IPS-NIHi7 (cell line): Measurements from ENCODE around the gene COX17.

Experiments used
- DNase-seq: peaks from one replicate; pipeline ENCODE4 v3.0.0; 2012; ENCODE audit warnings: mixed read lengths; ENCODE audit errors: extremely low spot score

Gene COX17

DNA sequence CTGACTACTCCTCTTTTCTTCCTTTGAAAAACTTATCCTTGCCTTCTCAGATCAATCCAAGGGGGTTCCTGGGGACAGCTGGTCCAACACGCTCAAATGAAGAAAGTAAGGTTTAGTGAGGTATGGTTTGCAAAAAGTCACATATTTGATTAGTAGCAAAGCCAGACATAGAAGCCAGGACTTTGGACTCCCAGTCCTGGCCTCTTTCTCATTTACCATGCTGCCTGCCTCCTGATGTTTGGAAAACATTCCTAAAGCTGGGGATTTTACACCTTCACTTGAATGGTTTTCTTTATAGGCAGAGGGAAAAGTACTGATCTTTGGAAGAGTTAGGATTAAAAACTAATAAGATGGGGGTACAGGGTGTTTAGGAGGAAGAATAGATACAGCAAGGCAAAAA lies 31.4 kb downstream of the COX17 start:
- no peak for DNase-seq

DNA sequence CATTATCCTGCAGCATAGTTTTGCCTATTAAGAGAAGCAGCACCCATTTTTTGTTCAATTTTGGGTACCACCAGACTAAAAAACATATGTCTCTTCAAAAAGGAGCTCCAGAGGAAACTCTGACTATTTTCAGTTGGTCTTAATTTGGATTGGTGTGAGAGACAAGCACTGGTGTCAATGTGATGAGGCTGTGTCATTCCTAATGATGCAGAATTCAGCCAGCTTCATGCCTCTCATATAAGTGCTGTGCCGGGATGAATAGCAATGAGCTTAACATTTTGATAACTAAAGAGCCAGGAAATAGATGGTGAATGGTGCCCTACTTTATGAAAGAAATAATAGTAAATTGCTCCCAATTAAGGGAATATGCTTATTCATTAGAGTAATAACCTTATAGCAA lies 32.7 kb downstream of the COX17 start:
- no peak for DNase-seq

DNA sequence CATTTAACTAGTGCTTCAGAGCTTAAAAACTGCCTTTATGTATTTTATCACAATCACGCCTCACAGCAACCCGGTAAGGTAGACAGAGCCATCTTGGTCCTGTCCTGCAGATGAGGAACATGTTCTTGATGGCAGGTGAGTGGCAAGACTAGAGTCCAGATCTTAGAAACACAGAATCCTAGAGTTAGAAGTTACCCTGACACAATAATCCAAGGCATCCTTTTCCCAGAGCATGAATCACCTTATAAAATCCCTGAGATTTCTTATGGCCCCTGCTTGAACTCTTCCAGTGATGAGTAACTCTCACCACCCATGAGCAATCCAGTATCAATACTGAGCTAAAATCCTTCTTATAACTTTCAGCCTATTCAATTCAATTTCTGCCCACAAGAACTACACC lies 33.7 kb downstream of the COX17 start:
- no peak for DNase-seq

DNA sequence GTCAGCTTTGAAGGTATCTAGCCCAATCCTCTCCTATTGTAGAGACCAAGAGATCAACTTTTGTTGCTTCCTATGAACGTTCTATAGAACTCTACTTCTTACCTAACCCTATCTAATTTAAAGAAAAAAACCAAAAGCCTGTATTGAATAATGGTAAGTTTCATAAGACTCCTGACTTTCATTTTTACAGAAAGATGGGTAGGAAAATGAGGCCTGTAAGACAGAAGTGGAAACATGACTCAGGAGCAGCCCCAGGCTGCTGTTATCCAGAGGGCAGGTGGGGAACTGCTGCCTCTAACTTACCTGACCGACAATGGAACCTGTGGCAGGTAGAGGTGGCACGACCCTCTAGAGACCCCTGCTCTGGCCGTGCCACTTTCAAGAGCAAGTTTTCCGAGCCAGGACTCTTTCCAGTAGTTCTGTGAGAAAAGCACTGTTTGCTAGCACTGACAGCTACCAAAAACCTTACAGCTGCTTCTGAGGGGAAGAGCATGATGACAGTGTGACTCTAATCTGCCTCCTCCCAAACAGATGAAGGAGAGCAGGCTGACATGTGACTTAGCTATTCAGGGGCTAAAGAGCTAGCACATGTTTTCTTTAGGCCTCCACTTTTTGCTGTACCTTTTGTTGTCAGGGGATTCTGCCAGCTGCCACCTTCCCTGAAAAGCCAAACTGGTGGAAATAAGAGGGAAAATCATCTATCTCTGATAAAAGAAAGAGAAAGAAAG lies 34.3 kb downstream of the COX17 start:
- no peak for DNase-seq

GRCh38 chr3:119641416-119641815 lies 35.8 kb downstream of the COX17 start:
- no peak for DNase-seq

DNA sequence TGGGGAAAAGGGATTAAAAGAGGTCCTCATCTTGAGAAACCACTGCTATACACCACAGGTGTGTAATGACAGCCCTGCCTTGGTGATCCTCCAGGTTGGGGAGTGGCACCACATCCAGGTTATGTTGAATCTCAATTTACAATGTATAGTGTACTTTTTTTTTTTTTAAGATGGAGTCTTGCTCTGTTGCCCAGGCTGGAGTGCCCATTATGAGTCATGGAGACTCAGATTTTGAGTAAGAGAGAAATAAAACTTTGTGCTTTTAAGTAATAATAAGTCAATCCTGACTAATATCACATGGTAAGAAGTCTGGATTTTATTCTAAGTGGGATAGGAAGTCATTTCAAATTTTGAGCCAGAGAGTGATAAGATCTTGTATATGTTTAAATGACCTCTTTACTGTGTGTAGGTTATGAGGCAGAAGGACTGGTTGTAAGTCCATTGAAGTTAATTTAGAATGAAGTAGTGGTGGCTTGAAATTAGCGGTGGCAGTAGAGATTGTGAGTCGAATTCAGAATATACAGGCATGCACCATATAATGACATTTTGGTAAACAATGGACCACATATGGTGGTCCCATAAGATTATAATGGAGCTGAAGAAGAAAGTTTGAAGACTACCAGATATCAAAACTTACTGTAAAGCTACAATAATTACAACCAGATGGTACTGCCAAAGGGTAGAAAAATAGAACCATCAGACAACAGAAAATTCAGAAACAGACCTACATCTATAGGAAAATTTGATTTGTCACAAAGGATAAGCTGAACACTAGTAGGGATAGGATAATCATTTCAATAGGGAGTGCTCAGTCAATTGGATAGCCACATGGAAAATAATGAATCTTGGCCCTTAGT lies 37.5 kb downstream of the COX17 start:
- DNase-seq = no peak

GRCh38 chr3:119637679-119638477 lies 39.3 kb downstream of the COX17 start:
- DNase-seq = no peak

DNA sequence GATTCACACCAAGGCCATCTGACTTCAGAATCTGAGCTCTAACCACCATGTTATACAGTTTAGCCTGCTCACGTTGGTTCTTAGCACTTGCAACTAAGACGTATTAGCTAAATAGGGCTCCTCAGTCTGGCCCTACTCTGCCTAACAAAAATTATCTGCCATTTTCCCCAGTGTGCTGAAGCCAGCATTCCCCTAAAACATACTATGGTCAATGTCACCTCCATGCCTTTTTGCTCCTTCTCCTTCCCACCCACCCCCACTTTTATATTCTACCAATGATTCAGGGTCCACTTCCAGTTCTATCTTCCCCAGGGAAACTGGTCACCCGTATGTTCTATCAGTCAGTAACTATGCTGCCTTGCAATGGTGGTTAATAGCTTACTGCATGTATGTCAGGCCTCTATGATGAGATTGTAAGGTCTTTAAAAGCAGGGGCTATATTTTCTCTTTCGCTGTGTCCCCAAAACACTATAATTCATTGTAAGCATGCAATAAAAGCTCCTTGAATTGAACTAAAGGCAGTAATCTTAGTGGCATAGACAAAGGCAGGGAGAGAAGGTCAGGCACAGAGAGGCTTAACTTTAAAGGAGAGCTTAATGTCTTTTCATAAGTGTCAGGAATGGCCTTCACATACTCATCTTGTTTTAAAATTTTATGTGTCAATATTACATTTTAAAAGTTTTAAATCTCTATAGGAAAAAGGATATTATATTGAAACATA lies 40.2 kb downstream of the COX17 start:
- no peak for DNase-seq

GRCh38 chr3:119636249-119636648 lies 41.0 kb downstream of the COX17 start:
- no peak for DNase-seq

DNA sequence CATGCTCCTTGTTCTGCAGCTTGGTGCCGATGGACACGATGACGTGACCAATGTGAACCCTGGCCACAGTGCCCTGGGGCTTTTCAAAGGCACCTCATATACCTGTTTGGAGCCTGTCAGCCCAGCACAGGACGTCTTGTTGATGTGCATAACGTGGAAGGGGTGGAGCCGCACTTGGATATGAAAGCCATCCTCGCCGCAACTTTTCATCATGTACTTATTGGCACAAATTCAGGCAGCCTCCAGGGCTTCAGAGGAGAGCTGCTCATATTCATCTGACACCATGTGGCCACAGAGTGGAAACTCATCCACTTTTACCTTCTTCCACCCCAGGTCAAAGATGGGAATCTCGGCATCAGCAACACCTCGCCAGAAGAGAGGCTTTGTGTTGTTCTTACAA lies 41.5 kb downstream of the COX17 start:
- DNase-seq = no peak

DNA sequence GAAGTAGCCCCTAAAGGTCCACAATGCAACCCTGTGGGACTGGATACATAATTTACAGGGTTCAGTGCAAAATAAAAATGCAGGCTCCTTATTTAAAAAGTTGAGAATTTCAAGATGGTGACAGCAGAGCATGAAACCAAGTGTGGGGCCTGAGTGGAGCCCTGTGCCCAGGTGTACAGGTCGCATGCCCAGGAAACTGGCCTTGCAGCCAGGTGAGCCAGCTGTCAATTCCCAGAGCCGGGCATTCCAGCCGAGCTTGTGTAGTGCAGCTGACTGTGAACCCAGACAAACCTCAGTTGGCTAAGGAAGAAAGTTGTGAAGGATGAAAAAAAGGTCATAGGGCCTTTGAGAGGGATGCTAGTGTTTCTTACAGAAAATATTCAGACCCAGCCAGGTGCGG lies 44.4 kb downstream of the COX17 start:
- DNase-seq = no peak

DNA sequence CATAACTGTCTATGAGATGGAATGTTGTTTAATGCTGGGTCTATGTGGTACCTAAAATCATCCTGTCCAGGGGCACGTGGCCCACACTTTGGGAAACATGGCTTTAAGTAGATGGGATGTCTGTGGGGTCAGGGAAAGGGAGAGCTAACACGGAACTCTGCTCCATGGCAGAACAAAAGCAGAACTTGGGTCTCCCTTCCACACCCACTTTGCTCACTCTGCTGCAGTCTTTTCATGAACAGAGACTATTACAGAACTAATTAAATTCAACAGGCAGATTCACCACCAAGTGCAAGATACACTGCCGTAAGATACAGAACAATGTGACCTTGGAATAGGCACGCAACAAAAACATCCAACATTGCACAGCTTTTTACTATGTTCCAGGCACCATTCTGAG lies 45.0 kb downstream of the COX17 start:
- no peak for DNase-seq

- no peak for DNase-seq
Observed at GRCh38 chr3:119631516-119631915, 45.7 kb downstream of the COX17 start.

DNA sequence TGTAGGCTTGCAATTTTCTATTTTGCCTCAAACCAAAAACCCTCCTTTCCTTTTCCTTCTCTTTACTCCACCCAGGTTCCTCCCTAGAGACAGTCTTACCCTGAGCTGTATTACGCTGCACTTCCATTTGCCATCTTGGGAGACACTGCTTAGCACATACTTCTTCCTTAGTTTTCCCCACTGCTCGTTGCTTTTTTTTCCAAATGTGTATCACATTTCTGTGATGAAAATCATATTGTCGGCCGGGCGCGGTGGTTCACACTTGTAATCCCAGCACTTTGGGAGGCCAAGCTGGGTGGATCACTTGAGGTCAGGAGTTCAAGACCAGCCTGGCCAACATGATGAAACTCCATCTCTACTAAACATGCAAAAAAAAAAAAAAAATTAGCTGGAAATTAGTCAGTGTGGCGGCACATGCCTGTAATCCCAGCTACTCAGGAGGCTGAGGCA lies 46.3 kb downstream of the COX17 start:
- DNase-seq = no peak

DNA sequence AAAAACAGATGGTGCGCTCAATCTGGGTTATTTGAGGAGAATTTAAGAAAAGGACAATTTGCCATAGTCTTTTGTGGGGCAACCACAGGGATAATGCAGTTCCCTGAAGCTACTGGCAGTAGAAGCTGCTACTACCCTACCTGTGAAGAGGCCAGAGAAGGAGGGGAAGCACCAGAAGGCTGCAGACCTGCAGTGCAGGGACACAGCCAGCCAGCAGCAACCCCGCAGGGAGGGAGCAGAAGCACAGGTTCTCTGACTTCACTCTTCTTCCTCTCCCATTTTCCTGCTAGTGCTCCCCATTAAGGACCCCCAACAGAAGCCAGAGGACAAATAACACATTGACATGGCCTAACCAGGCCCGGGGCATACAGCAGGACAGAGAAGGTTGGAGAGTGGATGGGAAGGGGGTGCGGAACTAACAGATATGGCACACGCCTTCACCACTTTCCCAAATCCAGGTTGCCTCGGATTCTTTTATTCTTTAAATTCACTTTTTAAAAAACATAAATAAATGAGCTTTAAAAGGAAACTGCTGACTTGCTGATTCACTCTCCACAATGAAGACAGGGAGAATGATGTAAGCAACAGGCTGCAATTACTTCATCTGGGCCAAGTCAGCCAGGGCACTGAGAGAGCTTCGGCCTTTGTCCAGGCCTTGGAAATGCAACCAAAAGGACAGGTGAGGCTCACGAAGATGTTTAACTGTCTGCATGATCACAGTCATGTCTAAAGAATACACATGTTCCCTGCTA lies 46.9 kb downstream of the COX17 start:
- DNase-seq = no peak

DNA sequence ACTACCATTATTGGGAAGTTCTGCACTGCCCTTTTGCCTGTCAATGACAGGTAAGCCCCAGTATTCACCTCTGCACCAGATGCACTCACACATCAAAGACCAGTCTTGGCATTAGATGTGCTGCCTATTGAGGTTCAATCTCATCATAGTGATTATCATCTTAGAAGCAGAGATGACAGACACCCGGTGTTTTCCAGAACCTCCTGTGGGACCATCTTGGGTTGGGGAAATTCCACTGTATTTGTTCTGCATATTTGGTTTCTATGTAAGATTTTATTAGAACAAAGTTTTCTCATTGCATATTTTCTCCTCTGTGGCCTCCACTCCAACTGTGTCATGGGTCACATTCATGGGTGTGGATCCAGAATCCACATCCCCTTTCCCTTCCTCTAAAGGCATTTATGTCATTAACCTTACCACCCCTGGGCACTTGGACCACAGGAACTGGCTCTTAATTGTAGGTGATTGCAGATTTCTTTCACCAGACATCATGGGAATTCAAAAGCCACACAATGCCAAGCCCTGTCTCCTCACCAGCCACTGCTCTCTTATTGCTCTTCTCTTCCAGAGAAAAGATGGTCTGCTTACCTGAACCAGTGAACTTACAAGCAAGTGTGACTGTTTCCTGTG lies 48.3 kb downstream of the COX17 start:
- DNase-seq = no peak

DNA sequence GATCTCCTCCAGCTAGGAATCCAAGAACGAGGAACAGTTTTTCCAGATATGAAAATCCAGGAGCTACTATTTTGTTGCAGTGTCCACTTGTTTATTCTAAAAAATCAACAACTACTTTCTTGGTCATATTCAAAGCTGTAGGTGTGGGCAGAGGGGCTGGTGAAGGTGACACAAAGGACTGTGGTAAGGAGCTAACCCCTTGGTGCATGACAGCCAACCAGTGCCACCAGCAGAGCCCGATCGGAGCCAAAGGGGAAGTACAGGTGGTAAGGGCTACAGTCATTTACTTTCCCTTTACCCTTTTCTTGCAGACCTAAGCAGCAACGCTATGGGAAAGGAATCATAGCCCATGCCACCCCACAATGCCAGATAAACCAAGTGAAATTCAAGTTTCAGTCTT lies 48.8 kb downstream of the COX17 start:
- no peak for DNase-seq

DNA sequence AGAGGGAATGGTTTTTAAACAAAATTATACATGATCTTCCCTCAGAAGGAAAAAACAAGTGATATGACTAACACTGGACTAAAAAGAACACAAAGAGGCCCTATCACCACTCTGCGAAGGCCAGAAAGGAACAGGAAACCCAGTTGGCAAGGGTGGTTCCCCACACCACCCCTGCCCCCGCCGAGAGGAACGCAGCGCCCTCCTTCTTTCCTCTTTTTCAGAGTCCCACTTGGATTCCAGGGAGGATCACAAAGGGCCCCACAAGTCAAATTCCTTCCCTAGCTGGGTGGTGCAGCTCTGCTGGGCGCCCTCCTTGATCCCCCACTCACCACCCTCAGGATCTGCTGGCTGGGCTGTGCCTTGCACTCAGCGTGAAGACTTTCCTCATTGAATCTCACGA lies 49.7 kb downstream of the COX17 start:
- DNase-seq = peak; percentile 32

GRCh38 chr3:119626196-119626595 lies 51.0 kb downstream of the COX17 start:
- DNase-seq = no peak

DNA sequence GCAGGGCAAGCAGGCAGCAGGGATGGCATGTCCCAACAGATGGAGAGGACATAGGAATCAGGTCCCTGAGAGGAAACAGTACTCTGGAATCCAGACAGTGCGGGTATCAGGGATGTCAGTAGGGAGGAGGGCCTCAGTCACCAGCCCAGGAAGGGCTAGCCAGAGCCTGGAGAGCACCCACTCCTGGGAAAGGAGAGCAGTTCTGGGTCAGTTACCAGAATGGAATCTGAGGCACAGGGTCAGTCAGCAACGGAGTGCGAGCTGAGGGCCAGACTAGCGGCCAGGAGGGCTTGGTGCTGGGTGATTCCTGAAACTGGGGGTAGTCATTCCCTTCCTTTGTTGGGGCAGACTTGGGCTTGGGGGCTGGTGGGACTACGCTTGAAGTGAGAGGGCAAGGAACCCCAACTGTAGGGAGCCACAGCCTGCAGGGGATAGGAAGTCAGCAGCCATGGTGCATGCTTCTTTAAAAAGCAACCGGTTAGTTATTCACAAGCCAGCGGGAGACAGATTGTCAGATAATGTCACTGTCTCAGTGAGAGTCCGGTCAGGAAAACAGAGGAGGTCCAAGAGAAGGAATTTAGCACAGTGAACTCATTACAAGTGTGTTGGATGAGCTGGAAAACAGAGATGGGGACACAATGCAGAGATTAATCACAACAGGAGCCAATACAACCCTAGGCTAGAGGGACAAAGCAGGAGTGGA lies 51.6 kb downstream of the COX17 start:
- DNase-seq = no peak
